HEK293 (cell line): ENCODE measurements around the gene PRELID1.

Source experiments
- CTCF ChIA-PET: fragments of 350-600 bp; formaldehyde crosslinking; extraction: SDS; loops from one replicate; lab custom pipeline; 2021; ENCODE audit warnings: antibody characterized with exemption; lab: Yijun Ruan, JAX
- POLR2A ChIA-PET: fragments of 300-600 bp; formaldehyde crosslinking; extraction: SDS; loops from one replicate; lab custom pipeline; 2020; ENCODE audit warnings: antibody characterized with exemption, inconsistent platforms; lab: Yijun Ruan, JAX
- H3K27ac ChIP-seq: fragments of 200-500 bp; sonication (Bioruptor generic); 2 replicates; pipeline ENCODE4 v1.5.1; 2014; ENCODE audit warnings: low read depth, low read length, control low read depth, inconsistent platforms; ENCODE audit errors: extremely low read depth
- H3K36me3 ChIP-seq, 2 experiments: fragments of 200-500 bp in 1 of 2; sonication (Bioruptor generic) in 1 of 2; 1 replicate in 1 of 2; 2 replicates in 1 of 2; pipeline ENCODE4 v1.5.1; 2014 to 2017; ENCODE audit warnings: inconsistent platforms in 2 of 2, low read length in 2 of 2; ENCODE audit not compliant: control insufficient read depth in 2 of 2, insufficient read depth in 1 of 2
- H3K4me1 ChIP-seq: fragments of 200-500 bp; sonication (Bioruptor generic); 2 replicates; pipeline ENCODE4 v1.5.1; 2014; ENCODE audit warnings: mild to moderate bottlenecking, low read length, inconsistent platforms; ENCODE audit not compliant: control insufficient read depth, insufficient read depth
- H3K4me3 ChIP-seq: 2 replicates; pipeline ENCODE4 v1.5.1; 2011; ENCODE audit warnings: low read depth, mild to moderate bottlenecking, control low read depth, low read length, moderate library complexity
- H3K9me3 ChIP-seq: fragments of 200-500 bp; sonication (Bioruptor generic); 2 replicates; pipeline ENCODE4 v1.5.1; 2014; ENCODE audit warnings: low read depth, low read length, inconsistent platforms; ENCODE audit not compliant: control insufficient read depth, insufficient read depth
- BCL11A ChIP-seq: fragments of 450-650 bp; formaldehyde crosslinking; IDR thresholded peaks from 2 replicates; pipeline ENCODE4 v1.5.1; 2016; ENCODE audit warnings: low read depth, missing biosample characterization, missing genetic modification characterization
- MYNN ChIP-seq: fragments of 450-650 bp; formaldehyde crosslinking; IDR thresholded peaks from 2 replicates; pipeline ENCODE4 v1.5.1; 2016; ENCODE audit warnings: missing biosample characterization, missing genetic modification characterization, borderline replicate concordance
- OVOL3 ChIP-seq: fragments of 450-650 bp; formaldehyde crosslinking; IDR thresholded peaks from 2 replicates; pipeline ENCODE4 v1.5.1; 2016; ENCODE audit warnings: missing biosample characterization, missing genetic modification characterization
- PRDM1 ChIP-seq: fragments of 450-650 bp; formaldehyde crosslinking; IDR thresholded peaks from 2 replicates; pipeline ENCODE4; 2016; ENCODE audit warnings: missing biosample characterization, missing genetic modification characterization
- SALL2 ChIP-seq: fragments of 450-650 bp; formaldehyde crosslinking; IDR thresholded peaks from 2 replicates; pipeline ENCODE4 v1.5.0; 2017; ENCODE audit warnings: missing biosample characterization, mild to moderate bottlenecking, missing genetic modification characterization, borderline replicate concordance
- SETDB1 ChIP-seq: IDR thresholded peaks from one replicate; pipeline ENCODE4 v1.6.1; 2017; ENCODE audit warnings: mild to moderate bottlenecking, low read length, moderate library complexity, mixed read lengths; ENCODE audit not compliant: insufficient read length
- SP2 ChIP-seq: fragments of 450-650 bp; formaldehyde crosslinking; IDR thresholded peaks from 2 replicates; pipeline ENCODE4 v1.5.1; 2016; ENCODE audit warnings: missing biosample characterization, missing genetic modification characterization
- ZBTB8A ChIP-seq: fragments of 450-650 bp; formaldehyde crosslinking; IDR thresholded peaks from 2 replicates; pipeline ENCODE4 v1.5.1; 2016; ENCODE audit warnings: missing biosample characterization, missing genetic modification characterization
- ZFHX2 ChIP-seq: fragments of 450-650 bp; formaldehyde crosslinking; conservative IDR thresholded peaks from 2 replicates; pipeline ENCODE4 v1.5.1; 2016; ENCODE audit warnings: missing biosample characterization, missing genetic modification characterization
- ZFP37 ChIP-seq: fragments of 450-650 bp; formaldehyde crosslinking; IDR thresholded peaks from 2 replicates; pipeline ENCODE4 v1.5.1; 2016; ENCODE audit warnings: missing biosample characterization, missing genetic modification characterization
- ZFP69B ChIP-seq: fragments of 450-650 bp; formaldehyde crosslinking; IDR thresholded peaks from 2 replicates; pipeline ENCODE4 v1.5.1; 2016; ENCODE audit warnings: missing biosample characterization, missing genetic modification characterization
- ZIC2 ChIP-seq: fragments of 450-650 bp; formaldehyde crosslinking; IDR thresholded peaks from 2 replicates; pipeline ENCODE4 v1.5.1; 2016; ENCODE audit warnings: missing biosample characterization, missing genetic modification characterization
- ZNF114 ChIP-seq: fragments of 450-650 bp; formaldehyde crosslinking; IDR thresholded peaks from 2 replicates; pipeline ENCODE4 v1.5.0; 2017; ENCODE audit warnings: missing biosample characterization, missing genetic modification characterization
- ZNF175 ChIP-seq: fragments of 450-650 bp; formaldehyde crosslinking; IDR thresholded peaks from 2 replicates; pipeline ENCODE4 v1.5.1; 2016; ENCODE audit warnings: missing biosample characterization, missing genetic modification characterization
- ZNF239 ChIP-seq: fragments of 450-650 bp; formaldehyde crosslinking; IDR thresholded peaks from 2 replicates; pipeline ENCODE4 v1.5.1; 2016; ENCODE audit warnings: missing biosample characterization, missing genetic modification characterization
- ZNF292 ChIP-seq: fragments of 450-650 bp; formaldehyde crosslinking; IDR thresholded peaks from 2 replicates; pipeline ENCODE4 v1.5.1; 2016; ENCODE audit warnings: low read depth, missing biosample characterization, missing genetic modification characterization, borderline replicate concordance
- ZNF302 ChIP-seq: fragments of 450-650 bp; formaldehyde crosslinking; IDR thresholded peaks from 2 replicates; pipeline ENCODE4 v1.5.1; 2016; ENCODE audit warnings: missing biosample characterization, missing genetic modification characterization, low read depth
- ZNF324 ChIP-seq: fragments of 450-650 bp; formaldehyde crosslinking; IDR thresholded peaks from 2 replicates; pipeline ENCODE4 v1.5.1; 2016; ENCODE audit warnings: missing biosample characterization, missing genetic modification characterization
- ZNF549 ChIP-seq: fragments of 450-650 bp; IDR thresholded peaks from 2 replicates; pipeline ENCODE4 v1.5.1; 2018; ENCODE audit warnings: missing biosample characterization, missing genetic modification characterization, mild to moderate bottlenecking, inconsistent platforms, moderate library complexity
- ZNF555 ChIP-seq: fragments of 450-650 bp; formaldehyde crosslinking; conservative IDR thresholded peaks from 2 replicates; pipeline ENCODE4 v1.5.1; 2017; ENCODE audit warnings: missing biosample characterization, mild to moderate bottlenecking, missing genetic modification characterization, inconsistent platforms
- ZNF623 ChIP-seq: fragments of 450-650 bp; formaldehyde crosslinking; IDR thresholded peaks from 2 replicates; pipeline ENCODE4 v1.5.1; 2016; ENCODE audit warnings: missing biosample characterization, missing genetic modification characterization
- ZNF76 ChIP-seq: fragments of 450-650 bp; formaldehyde crosslinking; IDR thresholded peaks from 2 replicates; pipeline ENCODE4; 2016; ENCODE audit warnings: low read depth, missing biosample characterization, missing genetic modification characterization, borderline replicate concordance
- TF ChIP-seq, protein P1 (sequence below): fragments of 450-650 bp; formaldehyde crosslinking; IDR thresholded peaks from 2 replicates; pipeline ENCODE4 v1.5.1; 2016; ENCODE audit warnings: missing biosample characterization, missing genetic modification characterization
- TF ChIP-seq, protein P2 (sequence below): fragments of 450-650 bp; formaldehyde crosslinking; IDR thresholded peaks from 2 replicates; pipeline ENCODE4 v1.5.1; 2016; ENCODE audit warnings: missing biosample characterization, missing genetic modification characterization
- TF ChIP-seq, protein P3 (sequence below): fragments of 450-650 bp; formaldehyde crosslinking; IDR thresholded peaks from 2 replicates; pipeline ENCODE4 v1.5.1; 2017; ENCODE audit warnings: missing biosample characterization, missing genetic modification characterization
- TF ChIP-seq, protein P4 (sequence below): fragments of 450-650 bp; formaldehyde crosslinking; IDR thresholded peaks from 2 replicates; pipeline ENCODE4 v1.5.1; 2016; ENCODE audit warnings: missing biosample characterization, missing genetic modification characterization
- TF ChIP-seq, protein P5 (sequence below): fragments of 450-650 bp; formaldehyde crosslinking; IDR thresholded peaks from 2 replicates; pipeline ENCODE4 v1.5.1; 2016; ENCODE audit warnings: missing biosample characterization, missing genetic modification characterization
- TF ChIP-seq, protein P6 (sequence below): fragments of 450-650 bp; formaldehyde crosslinking; IDR thresholded peaks from 2 replicates; pipeline ENCODE4 v1.5.1; 2016; ENCODE audit warnings: missing biosample characterization, missing genetic modification characterization

PRELID1 gene

DNA sequence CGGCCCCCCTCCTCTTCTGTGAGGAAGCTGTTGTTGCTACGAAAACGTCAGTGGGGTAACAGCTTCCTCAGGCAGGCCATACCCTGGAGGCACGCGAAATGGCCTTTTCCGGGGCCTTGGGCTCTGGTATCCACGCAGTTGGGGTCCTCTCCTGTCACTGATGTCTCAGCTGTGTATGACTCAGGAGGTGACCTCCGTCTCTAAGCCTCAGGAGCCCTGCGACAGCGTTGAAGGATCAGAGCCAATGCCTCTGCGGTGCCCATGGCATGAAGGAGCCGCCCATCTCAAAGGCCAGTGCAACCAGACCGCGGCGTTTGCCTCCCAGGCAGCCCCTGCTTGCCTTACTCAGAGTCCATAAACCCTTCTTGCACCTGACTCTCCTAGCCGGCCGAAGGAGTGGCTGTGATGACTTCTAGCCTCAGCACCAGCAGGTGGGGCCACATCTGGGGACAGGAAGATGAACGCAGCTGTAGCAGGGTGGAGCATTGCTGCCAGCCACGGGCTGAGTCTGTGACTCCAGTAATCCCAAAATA is 9.1 kb downstream of the PRELID1 start:
- Histone ChIP-seq H3K36me3 (peaks cover 0 to 24% of the 10 kb centered on the region in 2 experiments; a peak in 1 of 3 replicates), H3K4me3 (peak overlapping the region; percentile 48), H3K27ac (peak overlapping the region; percentile 67), H3K4me1 (peaks cover 5% of the 10 kb centered on the region), H3K9me3 (no peaks in the 10 kb centered on the region)
- ChIA-PET CTCF (interaction anchor here (0.9 to 1.4 kb wide), 5 partner anchors 9 to 198 kb away, joined by 3 to 7 read pairs (median 3); no protein-coding TSS in a partner anchor), POLR2A (interaction anchor here (0.7 to 2.4 kb wide), 14 partner anchors 9 to 185 kb away, joined by 3 to 12 read pairs (median 4); partner anchors contain the start of genes GRK6, LMAN2, PRELID1 and RAB24)
- TF ChIP-seq SALL2 (tag by site-specific recombination) (no peak), ZFP69B (peak; percentile 61), ZNF549 (tag by site-specific recombination) (no peak), ZIC2 (peak; percentile 73), OVOL3 (tag by site-specific recombination) (0 out of 2 replicates have a peak, but pooled peaks have one; percentile 6), SP2 (tag by site-specific recombination) (peak; percentile 23), ZNF175 (no peak), ZNF555 (no peak), ZNF302 (no peak), ZBTB8A (tag by site-specific recombination) (no peak), SETDB1 (no peak), BCL11A (tag by site-specific recombination) (0 out of 2 replicates have a peak, but pooled peaks have one; percentile 22), ZNF324 (tag by site-specific recombination) (peak; percentile 15; the same call in 1 of the 2 replicates), ZFP37 (0 out of 2 replicates have a peak, but pooled peaks have one; percentile 35), ZNF76 (tag by site-specific recombination) (no peak), ZNF114 (no peak), ZNF623 (tag by site-specific recombination) (no peak), PRDM1 (tag by site-specific recombination) (no peak), MYNN (tag by site-specific recombination) (no peak), ZNF239 (no peak), ZFHX2 (tag by site-specific recombination) (no peak), ZNF292 (no peak)
- TF ChIP-seq, protein P1, sequence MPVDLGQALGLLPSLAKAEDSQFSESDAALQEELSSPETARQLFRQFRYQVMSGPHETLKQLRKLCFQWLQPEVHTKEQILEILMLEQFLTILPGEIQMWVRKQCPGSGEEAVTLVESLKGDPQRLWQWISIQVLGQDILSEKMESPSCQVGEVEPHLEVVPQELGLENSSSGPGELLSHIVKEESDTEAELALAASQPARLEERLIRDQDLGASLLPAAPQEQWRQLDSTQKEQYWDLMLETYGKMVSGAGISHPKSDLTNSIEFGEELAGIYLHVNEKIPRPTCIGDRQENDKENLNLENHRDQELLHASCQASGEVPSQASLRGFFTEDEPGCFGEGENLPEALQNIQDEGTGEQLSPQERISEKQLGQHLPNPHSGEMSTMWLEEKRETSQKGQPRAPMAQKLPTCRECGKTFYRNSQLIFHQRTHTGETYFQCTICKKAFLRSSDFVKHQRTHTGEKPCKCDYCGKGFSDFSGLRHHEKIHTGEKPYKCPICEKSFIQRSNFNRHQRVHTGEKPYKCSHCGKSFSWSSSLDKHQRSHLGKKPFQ (tag by site-specific recombination): no peak
- TF ChIP-seq, protein P2, sequence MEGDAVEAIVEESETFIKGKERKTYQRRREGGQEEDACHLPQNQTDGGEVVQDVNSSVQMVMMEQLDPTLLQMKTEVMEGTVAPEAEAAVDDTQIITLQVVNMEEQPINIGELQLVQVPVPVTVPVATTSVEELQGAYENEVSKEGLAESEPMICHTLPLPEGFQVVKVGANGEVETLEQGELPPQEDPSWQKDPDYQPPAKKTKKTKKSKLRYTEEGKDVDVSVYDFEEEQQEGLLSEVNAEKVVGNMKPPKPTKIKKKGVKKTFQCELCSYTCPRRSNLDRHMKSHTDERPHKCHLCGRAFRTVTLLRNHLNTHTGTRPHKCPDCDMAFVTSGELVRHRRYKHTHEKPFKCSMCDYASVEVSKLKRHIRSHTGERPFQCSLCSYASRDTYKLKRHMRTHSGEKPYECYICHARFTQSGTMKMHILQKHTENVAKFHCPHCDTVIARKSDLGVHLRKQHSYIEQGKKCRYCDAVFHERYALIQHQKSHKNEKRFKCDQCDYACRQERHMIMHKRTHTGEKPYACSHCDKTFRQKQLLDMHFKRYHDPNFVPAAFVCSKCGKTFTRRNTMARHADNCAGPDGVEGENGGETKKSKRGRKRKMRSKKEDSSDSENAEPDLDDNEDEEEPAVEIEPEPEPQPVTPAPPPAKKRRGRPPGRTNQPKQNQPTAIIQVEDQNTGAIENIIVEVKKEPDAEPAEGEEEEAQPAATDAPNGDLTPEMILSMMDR (tag by site-specific recombination): peak; percentile 65; the same call in 1 of the 2 replicates
- TF ChIP-seq, protein P3, sequence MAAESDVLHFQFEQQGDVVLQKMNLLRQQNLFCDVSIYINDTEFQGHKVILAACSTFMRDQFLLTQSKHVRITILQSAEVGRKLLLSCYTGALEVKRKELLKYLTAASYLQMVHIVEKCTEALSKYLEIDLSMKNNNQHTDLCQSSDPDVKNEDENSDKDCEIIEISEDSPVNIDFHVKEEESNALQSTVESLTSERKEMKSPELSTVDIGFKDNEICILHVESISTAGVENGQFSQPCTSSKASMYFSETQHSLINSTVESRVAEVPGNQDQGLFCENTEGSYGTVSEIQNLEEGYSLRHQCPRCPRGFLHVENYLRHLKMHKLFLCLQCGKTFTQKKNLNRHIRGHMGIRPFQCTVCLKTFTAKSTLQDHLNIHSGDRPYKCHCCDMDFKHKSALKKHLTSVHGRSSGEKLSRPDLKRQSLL (tag by site-specific recombination): no peak
- TF ChIP-seq, protein P4, sequence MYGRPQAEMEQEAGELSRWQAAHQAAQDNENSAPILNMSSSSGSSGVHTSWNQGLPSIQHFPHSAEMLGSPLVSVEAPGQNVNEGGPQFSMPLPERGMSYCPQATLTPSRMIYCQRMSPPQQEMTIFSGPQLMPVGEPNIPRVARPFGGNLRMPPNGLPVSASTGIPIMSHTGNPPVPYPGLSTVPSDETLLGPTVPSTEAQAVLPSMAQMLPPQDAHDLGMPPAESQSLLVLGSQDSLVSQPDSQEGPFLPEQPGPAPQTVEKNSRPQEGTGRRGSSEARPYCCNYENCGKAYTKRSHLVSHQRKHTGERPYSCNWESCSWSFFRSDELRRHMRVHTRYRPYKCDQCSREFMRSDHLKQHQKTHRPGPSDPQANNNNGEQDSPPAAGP (tag by site-specific recombination): peak; percentile 20; the same call in 1 of the 2 replicates
- TF ChIP-seq, protein P5, sequence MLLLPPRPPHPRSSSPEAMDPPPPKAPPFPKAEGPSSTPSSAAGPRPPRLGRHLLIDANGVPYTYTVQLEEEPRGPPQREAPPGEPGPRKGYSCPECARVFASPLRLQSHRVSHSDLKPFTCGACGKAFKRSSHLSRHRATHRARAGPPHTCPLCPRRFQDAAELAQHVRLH: no peak
- TF ChIP-seq, protein P6, sequence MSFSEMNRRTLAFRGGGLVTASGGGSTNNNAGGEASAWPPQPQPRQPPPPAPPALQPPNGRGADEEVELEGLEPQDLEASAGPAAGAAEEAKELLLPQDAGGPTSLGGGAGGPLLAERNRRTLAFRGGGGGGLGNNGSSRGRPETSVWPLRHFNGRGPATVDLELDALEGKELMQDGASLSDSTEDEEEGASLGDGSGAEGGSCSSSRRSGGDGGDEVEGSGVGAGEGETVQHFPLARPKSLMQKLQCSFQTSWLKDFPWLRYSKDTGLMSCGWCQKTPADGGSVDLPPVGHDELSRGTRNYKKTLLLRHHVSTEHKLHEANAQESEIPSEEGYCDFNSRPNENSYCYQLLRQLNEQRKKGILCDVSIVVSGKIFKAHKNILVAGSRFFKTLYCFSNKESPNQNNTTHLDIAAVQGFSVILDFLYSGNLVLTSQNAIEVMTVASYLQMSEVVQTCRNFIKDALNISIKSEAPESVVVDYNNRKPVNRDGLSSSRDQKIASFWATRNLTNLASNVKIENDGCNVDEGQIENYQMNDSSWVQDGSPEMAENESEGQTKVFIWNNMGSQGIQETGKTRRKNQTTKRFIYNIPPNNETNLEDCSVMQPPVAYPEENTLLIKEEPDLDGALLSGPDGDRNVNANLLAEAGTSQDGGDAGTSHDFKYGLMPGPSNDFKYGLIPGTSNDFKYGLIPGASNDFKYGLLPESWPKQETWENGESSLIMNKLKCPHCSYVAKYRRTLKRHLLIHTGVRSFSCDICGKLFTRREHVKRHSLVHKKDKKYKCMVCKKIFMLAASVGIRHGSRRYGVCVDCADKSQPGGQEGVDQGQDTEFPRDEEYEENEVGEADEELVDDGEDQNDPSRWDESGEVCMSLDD (tag by site-specific recombination): peak; percentile 37; the same call in 1 of the 2 replicates
